HL-60 (cell line): ENCODE data around the gene CDH23.

ENCODE experiments used
- CTCF ChIP-seq: IDR thresholded peaks from one replicate; pipeline ENCODE4 v1.5.1; 2011; ENCODE audit warnings: low read length, control low read depth, inconsistent platforms; ENCODE audit not compliant: insufficient read depth
- POLR2AphosphoS5 ChIP-seq: IDR thresholded peaks from 2 replicates; pipeline ENCODE4 v1.6.1; 2012; ENCODE audit warnings: low read depth
- SPI1 ChIP-seq: IDR thresholded peaks from 2 replicates; pipeline ENCODE4 v1.6.1; 2012; ENCODE audit warnings: low read depth, mild to moderate bottlenecking, borderline replicate concordance

- TF ChIP-seq CTCF = no peak
- TF ChIP-seq POLR2AphosphoS5 = no peak
- TF ChIP-seq SPI1 = no peak
Observed at GRCh38 chr10:71587941-71588573, 191.3 kb downstream of the CDH23 start.
